C4-2B (cell line): ENCODE measurements around the gene IL4.

Experiments
- ZFX ChIP-seq: fragments of 450-650 bp; IDR thresholded peaks from 2 replicates; pipeline ENCODE4 v1.6.1; 2017
- TF ChIP-seq, protein P1 (sequence below): fragments of 450-650 bp; conservative IDR thresholded peaks from 2 replicates; pipeline ENCODE4 v1.5.1; 2017; ENCODE audit warnings: mild to moderate bottlenecking

DNA sequence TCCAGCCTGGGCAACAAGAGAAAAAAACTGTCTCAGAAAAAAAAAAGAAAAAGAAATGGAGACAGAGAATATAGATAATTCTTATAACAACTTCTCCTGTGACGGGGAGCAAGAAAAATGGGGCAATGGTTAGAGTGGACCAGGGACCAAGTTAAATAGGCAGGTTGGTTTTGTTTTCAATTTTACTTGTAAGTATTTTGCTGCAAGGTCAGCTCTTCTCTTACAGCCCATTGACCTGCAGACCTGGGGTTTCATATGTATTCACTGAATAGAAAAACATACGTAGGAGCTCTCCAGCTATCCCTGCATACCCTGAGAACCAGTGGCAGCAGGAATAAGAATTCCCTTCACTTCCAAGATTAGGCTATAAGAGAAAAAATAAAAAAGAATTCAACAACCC, 45.0 kb upstream of the IL4 start:
- TF ChIP-seq, protein P1, sequence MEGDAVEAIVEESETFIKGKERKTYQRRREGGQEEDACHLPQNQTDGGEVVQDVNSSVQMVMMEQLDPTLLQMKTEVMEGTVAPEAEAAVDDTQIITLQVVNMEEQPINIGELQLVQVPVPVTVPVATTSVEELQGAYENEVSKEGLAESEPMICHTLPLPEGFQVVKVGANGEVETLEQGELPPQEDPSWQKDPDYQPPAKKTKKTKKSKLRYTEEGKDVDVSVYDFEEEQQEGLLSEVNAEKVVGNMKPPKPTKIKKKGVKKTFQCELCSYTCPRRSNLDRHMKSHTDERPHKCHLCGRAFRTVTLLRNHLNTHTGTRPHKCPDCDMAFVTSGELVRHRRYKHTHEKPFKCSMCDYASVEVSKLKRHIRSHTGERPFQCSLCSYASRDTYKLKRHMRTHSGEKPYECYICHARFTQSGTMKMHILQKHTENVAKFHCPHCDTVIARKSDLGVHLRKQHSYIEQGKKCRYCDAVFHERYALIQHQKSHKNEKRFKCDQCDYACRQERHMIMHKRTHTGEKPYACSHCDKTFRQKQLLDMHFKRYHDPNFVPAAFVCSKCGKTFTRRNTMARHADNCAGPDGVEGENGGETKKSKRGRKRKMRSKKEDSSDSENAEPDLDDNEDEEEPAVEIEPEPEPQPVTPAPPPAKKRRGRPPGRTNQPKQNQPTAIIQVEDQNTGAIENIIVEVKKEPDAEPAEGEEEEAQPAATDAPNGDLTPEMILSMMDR: no peak
- TF ChIP-seq ZFX: no peak
